IPS-18c (cell line): ENCODE measurements around the gene SRP19.

ENCODE experiments used
- H3K4me3 ChIP-seq: 2 replicates; pipeline ENCODE4 v1.7.0; 2013; ENCODE audit warnings: low read depth, mild to moderate bottlenecking, low read length, moderate library complexity; ENCODE audit not compliant: insufficient read depth
- H3K9me3 ChIP-seq: one replicate; pipeline ENCODE4 v1.6.1; 2013; ENCODE audit warnings: mild to moderate bottlenecking, low read length, moderate library complexity; ENCODE audit not compliant: control insufficient read depth, insufficient read depth

SRP19 gene

GRCh38 chr5:112907166-112907631 lies 46.1 kb downstream of the SRP19 start:
- H3K4me3 ChIP-seq: no peak overlapping the region
- H3K9me3 ChIP-seq: no peaks in the 10 kb centered on the region

GRCh38 chr5:112908854-112909253 lies 47.8 kb downstream of the SRP19 start:
- Histone ChIP-seq H3K9me3 (no peaks in the 10 kb centered on the region), H3K4me3 (no peak overlapping the region)

- no peaks in the 10 kb centered on the region for H3K9me3 ChIP-seq
These were observed 49.4 kb downstream of the SRP19 start for GRCh38 chr5:112910529-112910928.

GRCh38 chr5:112914584-112914983 lies 53.5 kb downstream of the SRP19 start:
- Histone ChIP-seq H3K4me3 (no peak overlapping the region), H3K9me3 (no peaks in the 10 kb centered on the region)

More at GRCh38 chr5:112910529-112910928, 49.4 kb downstream of the SRP19 start:
- H3K4me3 ChIP-seq: no peak overlapping the region

- no peaks in the 10 kb centered on the region for H3K9me3 ChIP-seq
- no peak overlapping the region for H3K4me3 ChIP-seq
These were observed 54.7 kb downstream of the SRP19 start for GRCh38 chr5:112915831-112916230.

GRCh38 chr5:112917453-112917995 lies 56.4 kb downstream of the SRP19 start:
- H3K4me3 ChIP-seq: no peak overlapping the region
- H3K9me3 ChIP-seq: peaks cover 4% of the 10 kb centered on the region

- Histone ChIP-seq H3K9me3 (peaks cover 4% of the 10 kb centered on the region), H3K4me3 (no peak overlapping the region)
These were observed 57.0 kb downstream of the SRP19 start for GRCh38 chr5:112918136-112918535.

GRCh38 chr5:112918679-112919078 lies 57.6 kb downstream of the SRP19 start:
- Histone ChIP-seq H3K9me3 (peaks cover 4% of the 10 kb centered on the region), H3K4me3 (no peak overlapping the region)
